RPMI8226 (cell line): ENCODE data around the gene NKX2-3.
A peak's percentile ranks its signal among the peaks of the same experiment; 100 is the strongest.

Experiments used
- DNase-seq: peaks from one replicate; pipeline ENCODE4 v3.0.0-alpha.2; 2015

Gene NKX2-3

GRCh38 chr10:99540306-99540656, 7.5 kb downstream of the NKX2-3 start:
- DNase-seq = no peak

- DNase-seq = peak; percentile 62
Observed at GRCh38 chr10:99540657-99541531, 8.2 kb downstream of the NKX2-3 start.

GRCh38 chr10:99544322-99544721, 11.6 kb downstream of the NKX2-3 start:
- DNase-seq = no peak

GRCh38 chr10:99548041-99548530, 15.3 kb downstream of the NKX2-3 start:
- peak; percentile 42 for DNase-seq

- DNase-seq = peak; percentile 62
Observed at GRCh38 chr10:99551158-99551557, 18.4 kb downstream of the NKX2-3 start.

GRCh38 chr10:99551616-99552015, 18.9 kb downstream of the NKX2-3 start:
- DNase-seq = no peak

GRCh38 chr10:99555371-99555770, 22.6 kb downstream of the NKX2-3 start:
- no peak for DNase-seq

GRCh38 chr10:99555825-99556523, 23.2 kb downstream of the NKX2-3 start:
- DNase-seq = no peak

GRCh38 chr10:99557044-99557443, 24.3 kb downstream of the NKX2-3 start:
- no peak for DNase-seq

GRCh38 chr10:99558708-99559107, 26.0 kb downstream of the NKX2-3 start:
- DNase-seq = no peak

- DNase-seq = peak; percentile 33
Observed at GRCh38 chr10:99560277-99561126, 27.8 kb downstream of the NKX2-3 start.

- DNase-seq = no peak
Observed at GRCh38 chr10:99562631-99563030, 29.9 kb downstream of the NKX2-3 start.

- no peak for DNase-seq
Observed at GRCh38 chr10:99564361-99564760, 31.6 kb downstream of the NKX2-3 start.

GRCh38 chr10:99565166-99565565, 32.4 kb downstream of the NKX2-3 start:
- DNase-seq = no peak

- DNase-seq = no peak
Observed at GRCh38 chr10:99569253-99569939, 36.7 kb downstream of the NKX2-3 start.

- DNase-seq = no peak
Observed at GRCh38 chr10:99569961-99570360, 37.2 kb downstream of the NKX2-3 start.

GRCh38 chr10:99571816-99572215, 39.1 kb downstream of the NKX2-3 start:
- no peak for DNase-seq

- no peak for DNase-seq
Observed at GRCh38 chr10:99573790-99574189, 41.0 kb downstream of the NKX2-3 start.

GRCh38 chr10:99579971-99580370, 47.2 kb downstream of the NKX2-3 start:
- DNase-seq = no peak

GRCh38 chr10:99582255-99582770, 49.6 kb downstream of the NKX2-3 start:
- no peak for DNase-seq

- DNase-seq = no peak
Observed at GRCh38 chr10:99583687-99584086, 50.9 kb downstream of the NKX2-3 start.
